ENCODE data around the gene HGD.
"Not testable (repeated sequence)": the region's sequence is repeated elsewhere in the genome, so short reads cannot be mapped to it uniquely, and the experiment has no call there.

GRCh38 chr3:120616745-120617144 lies 65.3 kb downstream of the HGD start:
- not testable (repeated sequence) for TF ChIP-seq POLR2A (IDR thresholded peaks at IDR 0.05; ENCODE audit: low read length); GATA1 (IDR thresholded peaks at IDR 0.05; ENCODE audit: low read depth, low read length)
